Lower leg skin (tissue), 4 donors: ENCODE data around the gene NIBAN1. TPM values are rescaled to one million over a fixed set of nuclear protein-coding genes. Genes with fewer than 3 reads are reported as not detected.
A peak's percentile ranks its signal among the peaks of the same experiment; 100 is the strongest.

Experiments
- DNase-seq, 2 donors: peaks; one replicate each; pipeline ENCODE4 v3.0.0-alpha.2; 2019; ENCODE audit warnings: low spot score in 2 of 2
- H3K4me3 ChIP-seq: fragments of 200-600 bp; sonication (generic); 2 replicates; pipeline ENCODE4 v1.5.1; 2017; ENCODE audit warnings: mild to moderate bottlenecking, low read depth; ENCODE audit not compliant: poor library complexity, severe bottlenecking
- CTCF ChIP-seq, 3 donors: fragments of 450-650 bp; IDR thresholded peaks; one replicate each; pipeline ENCODE4 v1.5.1; 2016; ENCODE audit warnings: antibody characterized with exemption in 3 of 3, mild to moderate bottlenecking in 3 of 3, moderate library complexity in 2 of 3
- POLR2A ChIP-seq, 2 donors: fragments of 450-650 bp; IDR thresholded peaks; one replicate each; pipeline ENCODE4 v1.6.1; 2016 to 2017; ENCODE audit warnings: antibody characterized with exemption in 2 of 2, mild to moderate bottlenecking in 1 of 2, moderate library complexity in 1 of 2
- WGBS, 2 donors: methylation state at CpG; one replicate each; pipeline ENCODE4 v1.1.5; 2018; 5-methylcytosine and 5-hydroxymethylcytosine counted together
- intact Hi-C: fragments of 100-400 bp; cut with DNase I; formaldehyde crosslinking; loops from one replicate; pipeline ENCODE4 v1.15.0; 2023; ENCODE audit warnings: low total_unique reads
- total RNA-seq, 4 donors: library from RNA; depleted of rRNA; stranded (reverse); fragments of >200 nt; gene quantifications; one replicate each; pipeline ENCODE4 v1.1.0, GENCODE V29; 2016

Gene NIBAN1
- total RNA-seq, 4 donors from 2014 or later: 8.2 to 27.9 (median 13.6) TPM

GRCh38 chr1:184990204-184990603 lies 15.9 kb upstream of the NIBAN1 start:
- 74 to 86% methylated on average over 1 of the region's 1 CpG for WGBS, 2 donors
- intact Hi-C loops: no loop called here
- TF ChIP-seq POLR2A (IDR thresholded peaks at IDR 0.05) (no peak), CTCF (IDR thresholded peaks at IDR 0.05) (no peak)
- DNase-seq: no peak
- H3K4me3 ChIP-seq: no peak overlapping the region

GRCh38 chr1:184988506-184988905 lies 14.2 kb upstream of the NIBAN1 start:
- H3K4me3 ChIP-seq: no peak overlapping the region
- DNase-seq: no peak
- TF ChIP-seq POLR2A (IDR thresholded peaks at IDR 0.05): no peak
- no peak for TF ChIP-seq CTCF (IDR thresholded peaks at IDR 0.05)
- intact Hi-C loops: no loop called here

- TF ChIP-seq CTCF (IDR thresholded peaks at IDR 0.05) (no peak), POLR2A (IDR thresholded peaks at IDR 0.05) (no peak)
- WGBS, 2 donors: 59 to 87% methylated on average over 1 of the region's 1 CpG
- no peak overlapping the region for H3K4me3 ChIP-seq
- no peak for DNase-seq
- intact Hi-C loops: no loop called here
Observed at GRCh38 chr1:184987696-184988095, 13.4 kb upstream of the NIBAN1 start.

- DNase-seq: no peak
- intact Hi-C loops: no loop called here
- 37 to 48% methylated on average over 5 of the region's 5 CpGs for WGBS, 2 donors
- TF ChIP-seq CTCF (IDR thresholded peaks at IDR 0.05): no peak
- no peak for TF ChIP-seq POLR2A (IDR thresholded peaks at IDR 0.05)
- H3K4me3 ChIP-seq: no peak overlapping the region
Observed at GRCh38 chr1:184986250-184986649, 11.9 kb upstream of the NIBAN1 start.

- intact Hi-C loops: loop anchor here (2.0 kb wide), 1 partner anchor 177 kb away; no protein-coding TSS in a partner anchor
- H3K4me3 ChIP-seq: no peak overlapping the region
- WGBS, 2 donors: 48 to 50% methylated on average over 14 of the region's 14 CpGs
- DNase-seq: peak; percentile 65 to 94
- TF ChIP-seq CTCF (IDR thresholded peaks at IDR 0.05): peak in 1 of 3 donors; percentile 84
- no peak for TF ChIP-seq POLR2A (IDR thresholded peaks at IDR 0.05)
Observed at GRCh38 chr1:184982002-184982954, 8.0 kb upstream of the NIBAN1 start.
